IMR-90 (cell line): ENCODE measurements around the gene TNS2. TPM values are rescaled to one million over a fixed set of nuclear protein-coding genes. Genes with fewer than 3 reads are reported as not detected.

ENCODE experiments used
- ATAC-seq: fragments of 200-7000 bp; cut with Tn5 transposase; 2 replicates; pipeline ENCODE4 v1.9.1; 2020; ENCODE audit warnings: low read depth, mild to moderate bottlenecking, moderate library complexity
- BruUV-seq: library from RNA; stranded (reverse); fragments of 400-500 nt; replicated peaks from 2 replicates; lab custom pipeline; 2021; lab: Mats Ljungman, UMichigan
- CTCF ChIA-PET: fragments of 300-600 bp; formaldehyde crosslinking; extraction: SDS; loops from one replicate; lab custom pipeline; 2021; ENCODE audit warnings: antibody characterized with exemption; lab: Yijun Ruan, JAX
- POLR2A ChIA-PET: fragments of 300-600 bp; sonication (Branson Sonifier 250); formaldehyde crosslinking; loops from one replicate; lab custom pipeline; 2022; ENCODE audit warnings: antibody characterized with exemption; ENCODE audit not compliant: unreplicated experiment; lab: Charles Lee
- DNase-seq: peaks from one replicate; pipeline ENCODE4 v3.0.0; 2013
- H2AFZ ChIP-seq: replicated peaks from 2 replicates; pipeline ENCODE3; 2013; ENCODE audit warnings: low read length, mild to moderate bottlenecking; ENCODE audit not compliant: poor library complexity
- H2AK5ac ChIP-seq: 2 replicates; pipeline ENCODE4 v1.6.1; 2013; ENCODE audit warnings: low read depth, low read length, inconsistent platforms
- H2AK9ac ChIP-seq: replicated peaks from 2 replicates; pipeline ENCODE3; 2013; ENCODE audit warnings: mild to moderate bottlenecking, low read depth, low read length, moderate library complexity; ENCODE audit not compliant: poor library complexity
- H2BK120ac ChIP-seq: 2 replicates; pipeline ENCODE4 v1.6.1; 2013; ENCODE audit warnings: low read depth, low read length, inconsistent platforms
- H2BK15ac ChIP-seq: 3 replicates; pipeline ENCODE4 v1.6.1; 2013; ENCODE audit warnings: low read depth, low read length, inconsistent platforms
- H2BK20ac ChIP-seq: 2 replicates; pipeline ENCODE4 v1.6.1; 2013; ENCODE audit warnings: low read depth, mild to moderate bottlenecking, inconsistent platforms, low read length, moderate library complexity
- H2BK5ac ChIP-seq: 2 replicates; pipeline ENCODE4 v1.6.1; 2013; ENCODE audit warnings: mild to moderate bottlenecking, low read depth, low read length, inconsistent platforms; ENCODE audit not compliant: poor library complexity, severe bottlenecking
- H3K14ac ChIP-seq: replicated peaks from 2 replicates; pipeline ENCODE4 v1.6.1; 2013; ENCODE audit warnings: low read depth, low read length, inconsistent platforms
- H3K18ac ChIP-seq: 2 replicates; pipeline ENCODE4 v1.6.1; 2013; ENCODE audit warnings: low read depth, low read length, control low read depth
- H3K23ac ChIP-seq: 2 replicates; pipeline ENCODE4 v1.6.1; 2013; ENCODE audit warnings: low read depth, low read length, inconsistent platforms
- H3K27ac ChIP-seq: 2 replicates; pipeline ENCODE4 v1.5.1; 2013; ENCODE audit warnings: mild to moderate bottlenecking, control low read depth, low read length; ENCODE audit not compliant: insufficient read depth
- H3K27me3 ChIP-seq: 2 replicates; pipeline ENCODE4 v1.6.1; 2013; ENCODE audit warnings: low read length; ENCODE audit not compliant: control insufficient read depth, insufficient read depth
- H3K36me3 ChIP-seq: 2 replicates; pipeline ENCODE4 v1.6.1; 2013; ENCODE audit warnings: low read length, mixed read lengths; ENCODE audit not compliant: control insufficient read depth, insufficient read depth
- H3K4ac ChIP-seq: 2 replicates; pipeline ENCODE4 v1.6.1; 2013; ENCODE audit warnings: low read depth, low read length, inconsistent platforms
- H3K4me1 ChIP-seq: 2 replicates; pipeline ENCODE4 v1.6.1; 2013; ENCODE audit warnings: low read length, mixed read lengths; ENCODE audit not compliant: control insufficient read depth, insufficient read depth
- H3K4me2 ChIP-seq: 2 replicates; pipeline ENCODE4 v1.6.1; 2013; ENCODE audit warnings: low read depth, mild to moderate bottlenecking, control low read depth, low read length, moderate library complexity
- H3K4me3 ChIP-seq: 2 replicates; pipeline ENCODE4 v1.5.1; 2013; ENCODE audit warnings: low read depth, mild to moderate bottlenecking, control low read depth, low read length, moderate library complexity; ENCODE audit not compliant: insufficient read depth
- H3K56ac ChIP-seq: 2 replicates; pipeline ENCODE4 v1.6.1; 2013; ENCODE audit warnings: low read length, inconsistent platforms; ENCODE audit not compliant: insufficient read depth; ENCODE audit errors: extremely low read depth
- H3K79me1 ChIP-seq, 2 experiments: 2 replicates each; pipeline ENCODE4 v1.6.1; 2013; ENCODE audit warnings: low read length in 2 of 2, inconsistent platforms in 1 of 2, low read depth in 1 of 2
- H3K9ac ChIP-seq: 2 replicates; pipeline ENCODE4 v1.6.1; 2013; ENCODE audit warnings: low read depth, low read length, control low read depth
- H3K9me1 ChIP-seq: 2 replicates; pipeline ENCODE4 v1.6.1; 2013; ENCODE audit warnings: low read length, inconsistent platforms; ENCODE audit not compliant: insufficient read depth
- H3K9me3 ChIP-seq: 2 replicates; pipeline ENCODE4 v1.6.1; 2013; ENCODE audit warnings: low read length; ENCODE audit not compliant: control insufficient read depth, insufficient read depth
- H4K20me1 ChIP-seq: 2 replicates; pipeline ENCODE4 v1.6.1; 2013; ENCODE audit warnings: low read length, inconsistent platforms; ENCODE audit not compliant: insufficient read depth
- H4K5ac ChIP-seq: 2 replicates; pipeline ENCODE4 v1.6.1; 2013; ENCODE audit warnings: mild to moderate bottlenecking, low read depth, low read length, control low read depth
- H4K8ac ChIP-seq, 2 experiments: 2 replicates each; pipeline ENCODE4 v1.6.1; 2013; ENCODE audit warnings: low read depth in 2 of 2, low read length in 2 of 2, control low read depth in 1 of 2, inconsistent platforms in 1 of 2
- H4K91ac ChIP-seq: 2 replicates; pipeline ENCODE4 v1.6.1; 2013; ENCODE audit warnings: low read depth, low read length, inconsistent platforms; ENCODE audit not compliant: insufficient read depth
- CEBPB ChIP-seq: IDR thresholded peaks from 2 replicates; pipeline ENCODE4 v1.6.1; 2012; ENCODE audit warnings: low read depth, low read length, improper control_type of control experiment
- CHD1 ChIP-seq: IDR thresholded peaks from 2 replicates; pipeline ENCODE4 v1.6.1; 2012; ENCODE audit warnings: low read depth, low read length, improper control_type of control experiment
- MAFK ChIP-seq: IDR thresholded peaks from 2 replicates; pipeline ENCODE4 v1.6.1; 2012; ENCODE audit warnings: low read depth, low read length, improper control_type of control experiment
- MXI1 ChIP-seq: IDR thresholded peaks from 2 replicates; pipeline ENCODE4 v1.6.1; 2012; ENCODE audit warnings: low read depth, mild to moderate bottlenecking, low read length, moderate library complexity, borderline replicate concordance
- NFE2L2 ChIP-seq: fragments of 150-350 bp; IDR thresholded peaks from 2 replicates; pipeline ENCODE4 v1.6.1; 2016; ENCODE audit warnings: low read depth, mild to moderate bottlenecking, low read length
- POLR2A ChIP-seq: IDR thresholded peaks from 2 replicates; pipeline ENCODE4 v1.6.1; 2012; ENCODE audit warnings: mild to moderate bottlenecking, low read depth, low read length
- RAD21 ChIP-seq: IDR thresholded peaks from 2 replicates; pipeline ENCODE4 v1.6.1; 2012; ENCODE audit warnings: low read length, improper control_type of control experiment
- RCOR1 ChIP-seq: IDR thresholded peaks from 2 replicates; pipeline ENCODE4 v1.6.1; 2012; ENCODE audit warnings: mild to moderate bottlenecking, low read length, improper control_type of control experiment; ENCODE audit not compliant: insufficient replicate concordance
- SMC3 ChIP-seq: fragments of 150-350 bp; IDR thresholded peaks from 2 replicates; pipeline ENCODE4 v1.6.1; 2016; ENCODE audit warnings: low read depth, mild to moderate bottlenecking, antibody characterized with exemption, low read length, moderate library complexity
- WGBS, 2 experiments: methylation state at CpG; one replicate each; pipeline versions ENCODE4 v1.1.5 to v1.1.7; 2013; ENCODE audit warnings: missing lambda C conversion rate in 2 of 2; ENCODE audit not compliant: insufficient read length in 1 of 2; ENCODE audit errors: extremely low coverage in 2 of 2; 5-methylcytosine and 5-hydroxymethylcytosine counted together
- dilution Hi-C: fragments of 300-500 bp; cut with HindIII; formaldehyde crosslinking; loops from one replicate; pipeline ENCODE4 v1.14.3; 2018; ENCODE audit warnings: low sequenced_read_pairs; ENCODE audit not compliant: unreplicated experiment
- in situ Hi-C: fragments of 300-500 bp; cut with MboI; formaldehyde crosslinking; loops from 3 replicates; pipeline ENCODE4 v1.14.3; 2019; ENCODE audit warnings: low sequenced_read_pairs, inconsistent platforms, mixed read lengths
- intact Hi-C: fragments of 100-400 bp; cut with micrococcal nuclease; formaldehyde crosslinking; loops from 2 replicates; pipeline ENCODE4 v1.10.0; 2022
- polyA plus RNA-seq, 3 experiments: library from polyadenylated mRNA; depleted of rRNA; stranded (reverse); fragments of >200 nt; gene quantifications; 2 replicates each; pipeline ENCODE4 v1.2.3, GENCODE V29; 2012; ENCODE audit warnings: low replicate concordance in 1 of 3
- total RNA-seq: library from RNA; depleted of rRNA; stranded (reverse); fragments of >200 nt; gene quantifications from 2 replicates; pipeline ENCODE4 v1.2.3, GENCODE V29; 2012
- TF ChIP-seq, protein P1 (sequence below): fragments of 150-350 bp; IDR thresholded peaks from 2 replicates; pipeline ENCODE4 v1.6.1; 2017; ENCODE audit warnings: mild to moderate bottlenecking, antibody characterized with exemption, low read length, low read depth
- TF ChIP-seq, protein P2 (sequence below): conservative IDR thresholded peaks from 2 replicates; pipeline ENCODE4 v1.5.1; 2012; ENCODE audit warnings: mild to moderate bottlenecking, low read depth, low read length, improper control_type of control experiment
- TF ChIP-seq, protein P3 (sequence below): fragments of 150-350 bp; IDR thresholded peaks from 2 replicates; pipeline ENCODE4 v1.6.1; 2016; ENCODE audit warnings: low read depth, mild to moderate bottlenecking, low read length, moderate library complexity, borderline replicate concordance

The TNS2 gene
- total and polyA plus RNA-seq, 2 of the 4 experiments (the other 2 are of a cell fraction) = 10.4 to 67.2 TPM

DNA sequence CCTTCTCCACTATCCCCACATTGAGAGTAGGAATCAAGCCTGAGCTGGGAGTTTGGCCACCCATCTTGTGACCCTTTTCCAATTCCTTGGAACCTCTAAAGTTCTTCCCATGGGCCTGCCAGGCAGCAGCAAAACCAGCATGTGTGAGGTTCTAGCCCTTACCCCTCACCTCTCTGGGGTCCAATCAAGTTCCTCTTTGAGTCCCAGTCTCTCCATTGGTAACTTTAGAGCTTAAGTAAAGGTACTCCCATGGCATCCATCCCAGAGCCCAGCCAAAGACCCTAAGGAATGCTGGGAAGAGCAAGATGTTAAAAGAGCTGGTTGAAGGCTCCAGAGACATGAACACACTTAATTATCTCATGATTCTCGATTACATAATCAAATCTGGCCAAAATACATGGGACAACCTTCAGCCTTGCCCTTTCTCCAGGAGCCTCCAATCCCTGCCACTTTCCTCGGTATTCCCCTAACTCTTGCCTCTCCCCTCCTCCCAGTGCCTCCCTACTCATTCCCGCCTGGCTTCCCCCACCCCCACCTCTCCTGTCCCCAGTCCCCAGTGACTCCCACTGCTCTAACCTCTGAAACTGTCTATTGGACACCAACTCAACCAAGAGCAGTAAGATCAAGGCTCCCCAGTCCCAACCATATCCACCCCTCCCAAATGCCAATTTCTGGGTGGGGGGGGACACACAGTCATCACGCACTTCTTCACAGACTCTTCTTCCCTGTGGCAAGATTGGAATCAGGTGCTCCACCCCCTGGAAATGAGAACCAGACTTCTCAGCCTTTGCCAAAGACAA, 4.8 kb upstream of the TNS2 start (continued):
- TF ChIP-seq CHD1 (no peak), CEBPB (no peak)

DNA sequence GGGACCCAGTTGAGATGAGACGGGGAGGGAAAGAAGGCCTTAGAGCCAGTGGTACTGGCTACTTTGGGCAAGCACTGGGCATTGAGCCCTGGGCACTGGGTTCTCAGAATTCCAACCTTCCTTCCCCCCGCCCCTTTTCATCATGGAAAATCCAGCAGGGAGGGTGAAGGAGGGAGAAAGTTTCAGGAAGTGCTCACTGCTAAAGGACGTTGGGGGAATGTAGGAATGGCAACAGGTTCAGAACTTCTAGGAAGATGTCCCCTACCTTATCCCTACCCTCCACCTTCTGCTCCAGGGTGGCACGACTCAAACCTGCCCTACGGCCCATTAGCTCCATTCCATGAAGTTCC, 4.2 kb upstream of the TNS2 start:
- Histone ChIP-seq H2BK120ac (peak overlapping the region; percentile 27; the same call in 1 of the 2 replicates), H3K79me1 (peaks cover 15 to 61% of the 10 kb centered on the region in 2 experiments; a peak in 3 of 4 replicates), H3K9ac (0 out of 2 replicates have a peak overlapping the region, but pooled peaks have one; percentile 97), H4K20me1 (peaks cover 6% of the 10 kb centered on the region), H3K4ac (peak overlapping the region; percentile 100), H3K56ac (peak overlapping the region; percentile 25; the same call in 1 of the 2 replicates), H2BK15ac (no peak overlapping the region), H3K4me3 (no peak overlapping the region), H3K36me3 (peaks cover 5% of the 10 kb centered on the region), H2BK20ac (no peak overlapping the region; the same call in 1 of the 2 replicates), H3K9me3 (no peaks in the 10 kb centered on the region), H3K18ac (peak overlapping the region; percentile 64), H2AFZ (peak overlapping the region; percentile 90), H3K27me3 (no peaks in the 10 kb centered on the region), H3K4me2 (peak overlapping the region; percentile 97), H3K14ac (peak overlapping the region; percentile 91), H3K23ac (peak overlapping the region; percentile 62), H4K8ac (peak overlapping the region; percentile 87 to 91; a peak in 3 of 4 replicates), H3K9me1 (peaks cover 19% of the 10 kb centered on the region), H2BK5ac (peak overlapping the region; percentile 99), H4K5ac (peak overlapping the region; percentile 49), H2AK5ac (peak overlapping the region; percentile 91), H4K91ac (peak overlapping the region; percentile 96), H3K4me1 (peaks cover 25% of the 10 kb centered on the region), H2AK9ac (peak overlapping the region; percentile 83), H3K27ac (peak overlapping the region; percentile 97; the same call in 1 of the 2 replicates)
- DNase-seq (no peak), ATAC-seq (no peak)
- CTCF ChIA-PET = interaction anchor here (0.6 kb wide), 1 partner anchor 252 kb away, joined by 3 read pairs; no protein-coding TSS in a partner anchor
- POLR2A ChIA-PET = interaction anchor here (0.6 kb wide), 1 partner anchor 40 kb away, joined by 3 read pairs; the partner anchor contains the start of gene EIF4B
- WGBS, 2 experiments = no CpG with 5 or more reads among the region's 5 CpGs
- in situ Hi-C loops (no loop called here), dilution Hi-C loops (no loop called here), intact Hi-C loops (no loop called here)
- BruUV-seq = no TSS peak
- TF ChIP-seq, protein P1, sequence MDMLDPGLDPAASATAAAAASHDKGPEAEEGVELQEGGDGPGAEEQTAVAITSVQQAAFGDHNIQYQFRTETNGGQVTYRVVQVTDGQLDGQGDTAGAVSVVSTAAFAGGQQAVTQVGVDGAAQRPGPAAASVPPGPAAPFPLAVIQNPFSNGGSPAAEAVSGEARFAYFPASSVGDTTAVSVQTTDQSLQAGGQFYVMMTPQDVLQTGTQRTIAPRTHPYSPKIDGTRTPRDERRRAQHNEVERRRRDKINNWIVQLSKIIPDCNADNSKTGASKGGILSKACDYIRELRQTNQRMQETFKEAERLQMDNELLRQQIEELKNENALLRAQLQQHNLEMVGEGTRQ = no peak
- TF ChIP-seq CHD1 (no peak), NFE2L2 (no peak), RCOR1 (no peak), MAFK (no peak), CEBPB (no peak), RAD21 (no peak), POLR2A (no peak), SMC3 (no peak), MXI1 (no peak)
- TF ChIP-seq, protein P2, sequence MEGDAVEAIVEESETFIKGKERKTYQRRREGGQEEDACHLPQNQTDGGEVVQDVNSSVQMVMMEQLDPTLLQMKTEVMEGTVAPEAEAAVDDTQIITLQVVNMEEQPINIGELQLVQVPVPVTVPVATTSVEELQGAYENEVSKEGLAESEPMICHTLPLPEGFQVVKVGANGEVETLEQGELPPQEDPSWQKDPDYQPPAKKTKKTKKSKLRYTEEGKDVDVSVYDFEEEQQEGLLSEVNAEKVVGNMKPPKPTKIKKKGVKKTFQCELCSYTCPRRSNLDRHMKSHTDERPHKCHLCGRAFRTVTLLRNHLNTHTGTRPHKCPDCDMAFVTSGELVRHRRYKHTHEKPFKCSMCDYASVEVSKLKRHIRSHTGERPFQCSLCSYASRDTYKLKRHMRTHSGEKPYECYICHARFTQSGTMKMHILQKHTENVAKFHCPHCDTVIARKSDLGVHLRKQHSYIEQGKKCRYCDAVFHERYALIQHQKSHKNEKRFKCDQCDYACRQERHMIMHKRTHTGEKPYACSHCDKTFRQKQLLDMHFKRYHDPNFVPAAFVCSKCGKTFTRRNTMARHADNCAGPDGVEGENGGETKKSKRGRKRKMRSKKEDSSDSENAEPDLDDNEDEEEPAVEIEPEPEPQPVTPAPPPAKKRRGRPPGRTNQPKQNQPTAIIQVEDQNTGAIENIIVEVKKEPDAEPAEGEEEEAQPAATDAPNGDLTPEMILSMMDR = no peak
- TF ChIP-seq, protein P3, sequence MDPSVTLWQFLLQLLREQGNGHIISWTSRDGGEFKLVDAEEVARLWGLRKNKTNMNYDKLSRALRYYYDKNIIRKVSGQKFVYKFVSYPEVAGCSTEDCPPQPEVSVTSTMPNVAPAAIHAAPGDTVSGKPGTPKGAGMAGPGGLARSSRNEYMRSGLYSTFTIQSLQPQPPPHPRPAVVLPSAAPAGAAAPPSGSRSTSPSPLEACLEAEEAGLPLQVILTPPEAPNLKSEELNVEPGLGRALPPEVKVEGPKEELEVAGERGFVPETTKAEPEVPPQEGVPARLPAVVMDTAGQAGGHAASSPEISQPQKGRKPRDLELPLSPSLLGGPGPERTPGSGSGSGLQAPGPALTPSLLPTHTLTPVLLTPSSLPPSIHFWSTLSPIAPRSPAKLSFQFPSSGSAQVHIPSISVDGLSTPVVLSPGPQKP = no peak
